B cell (primary cell): ENCODE measurements around the gene CADM1.

Experiments
- EZH2 ChIP-seq: IDR thresholded peaks from 2 replicates; pipeline ENCODE4 v1.6.1; 2012; ENCODE audit warnings: borderline replicate concordance, low read depth, mild to moderate bottlenecking, moderate library complexity, low read length; ENCODE audit not compliant: insufficient read depth, poor library complexity, severe bottlenecking
- TF ChIP-seq, protein P1 (sequence below): fragments of 200-600 bp; IDR thresholded peaks from one replicate; pipeline ENCODE4 v1.8.0; 2022; ENCODE audit warnings: antibody characterized with exemption, mild to moderate bottlenecking

- TF ChIP-seq EZH2: no peak
- TF ChIP-seq, protein P1, sequence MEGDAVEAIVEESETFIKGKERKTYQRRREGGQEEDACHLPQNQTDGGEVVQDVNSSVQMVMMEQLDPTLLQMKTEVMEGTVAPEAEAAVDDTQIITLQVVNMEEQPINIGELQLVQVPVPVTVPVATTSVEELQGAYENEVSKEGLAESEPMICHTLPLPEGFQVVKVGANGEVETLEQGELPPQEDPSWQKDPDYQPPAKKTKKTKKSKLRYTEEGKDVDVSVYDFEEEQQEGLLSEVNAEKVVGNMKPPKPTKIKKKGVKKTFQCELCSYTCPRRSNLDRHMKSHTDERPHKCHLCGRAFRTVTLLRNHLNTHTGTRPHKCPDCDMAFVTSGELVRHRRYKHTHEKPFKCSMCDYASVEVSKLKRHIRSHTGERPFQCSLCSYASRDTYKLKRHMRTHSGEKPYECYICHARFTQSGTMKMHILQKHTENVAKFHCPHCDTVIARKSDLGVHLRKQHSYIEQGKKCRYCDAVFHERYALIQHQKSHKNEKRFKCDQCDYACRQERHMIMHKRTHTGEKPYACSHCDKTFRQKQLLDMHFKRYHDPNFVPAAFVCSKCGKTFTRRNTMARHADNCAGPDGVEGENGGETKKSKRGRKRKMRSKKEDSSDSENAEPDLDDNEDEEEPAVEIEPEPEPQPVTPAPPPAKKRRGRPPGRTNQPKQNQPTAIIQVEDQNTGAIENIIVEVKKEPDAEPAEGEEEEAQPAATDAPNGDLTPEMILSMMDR: no peak
Observed at GRCh38 chr11:115550291-115551059, 46.3 kb upstream of the CADM1 start.
